Left ventricle myocardium inferior (tissue), 1 donor: ENCODE results near the gene TUBGCP3. TPM values are rescaled to one million over a fixed set of nuclear protein-coding genes. Genes with fewer than 3 reads are reported as not detected.

Source experiments
- DNase-seq: peaks from one replicate; pipeline ENCODE4 v3.0.0-alpha.2; 2020
- H3K27ac ChIP-seq: fragments of 200-600 bp; replicated peaks from 2 replicates; pipeline ENCODE4 v1.8.0; 2021
- H3K27me3 ChIP-seq: fragments of 200-600 bp; 2 replicates; pipeline ENCODE4 v1.8.0; 2021; ENCODE audit warnings: low read depth
- H3K36me3 ChIP-seq: fragments of 200-600 bp; 2 replicates; pipeline ENCODE4 v1.8.0; 2021
- H3K4me1 ChIP-seq: fragments of 200-600 bp; 2 replicates; pipeline ENCODE4 v1.8.0; 2021
- H3K4me3 ChIP-seq: fragments of 200-600 bp; 2 replicates; pipeline ENCODE4 v1.8.0; 2021; ENCODE audit warnings: mild to moderate bottlenecking, moderate library complexity
- H3K9me3 ChIP-seq: fragments of 200-600 bp; replicated peaks from 2 replicates; pipeline ENCODE4 v1.8.0; 2021
- CTCF ChIP-seq: fragments of 200-600 bp; IDR thresholded peaks from 2 replicates; pipeline ENCODE4 v1.8.0; 2021; ENCODE audit warnings: antibody characterized with exemption, mild to moderate bottlenecking, borderline replicate concordance
- intact Hi-C: fragments of 100-400 bp; cut with micrococcal nuclease; formaldehyde crosslinking; loops from one replicate; pipeline ENCODE4 v1.11.0; 2022
- total RNA-seq: library from RNA; stranded (reverse); fragmentation: NEBNext Ultra II Directional; extraction: Animal tissue kit (Norgen Biotek cat#: 25700); gene quantifications from one replicate; pipeline ENCODE4 v1.2.1, GENCODE V29; 2021
- donor health status: DM: no; HTN: yes; CAD: no; lungs with severe emphysema.

TUBGCP3 gene
- total RNA-seq, 1 donor from 2014 or later, result 16.7 TPM

GRCh38 chr13:112453207-112453829 lies 134.6 kb downstream of the TUBGCP3 start:
- no peak for DNase-seq
- Histone ChIP-seq H3K36me3 (no peaks in the 10 kb centered on the region), H3K4me3 (no peak overlapping the region), H3K9me3 (no peaks in the 10 kb centered on the region), H3K27ac (no peak overlapping the region), H3K27me3 (peaks cover 69% of the 10 kb centered on the region), H3K4me1 (no peaks in the 10 kb centered on the region)
- intact Hi-C loops, result no loop called here
- no peak for TF ChIP-seq CTCF

- intact Hi-C loops, result no loop called here
- no peak for DNase-seq
- no peaks in the 10 kb centered on the region for H3K36me3 ChIP-seq
- TF ChIP-seq CTCF, result no peak
- H3K27me3 ChIP-seq, result peaks cover 76% of the 10 kb centered on the region
- H3K27ac ChIP-seq, result no peak overlapping the region
- H3K9me3 ChIP-seq, result no peaks in the 10 kb centered on the region
- H3K4me3 ChIP-seq, result no peak overlapping the region
- H3K4me1 ChIP-seq, result no peaks in the 10 kb centered on the region
Measured at GRCh38 chr13:112452380-112453206, 135.4 kb downstream of the TUBGCP3 start.

- Histone ChIP-seq H3K27me3 (peaks cover 84% of the 10 kb centered on the region), H3K4me3 (no peak overlapping the region), H3K4me1 (no peaks in the 10 kb centered on the region), H3K9me3 (no peaks in the 10 kb centered on the region), H3K36me3 (no peaks in the 10 kb centered on the region), H3K27ac (no peak overlapping the region)
- no peak for DNase-seq
- intact Hi-C loops, result no loop called here
- no peak for TF ChIP-seq CTCF
Measured at GRCh38 chr13:112451512-112452379, 136.2 kb downstream of the TUBGCP3 start.

GRCh38 chr13:112450904-112451240 lies 137.1 kb downstream of the TUBGCP3 start:
- Histone ChIP-seq H3K9me3 (no peaks in the 10 kb centered on the region), H3K4me1 (no peaks in the 10 kb centered on the region), H3K27ac (no peak overlapping the region), H3K4me3 (no peak overlapping the region), H3K36me3 (no peaks in the 10 kb centered on the region), H3K27me3 (peaks cover 86% of the 10 kb centered on the region)
- TF ChIP-seq CTCF, result no peak
- intact Hi-C loops, result no loop called here
- DNase-seq, result no peak

GRCh38 chr13:112450118-112450903 lies 137.6 kb downstream of the TUBGCP3 start:
- no peak overlapping the region for H3K27ac ChIP-seq
- intact Hi-C loops, result no loop called here
- no peaks in the 10 kb centered on the region for H3K4me1 ChIP-seq
- no peak overlapping the region for H3K4me3 ChIP-seq
- DNase-seq, result no peak
- no peaks in the 10 kb centered on the region for H3K36me3 ChIP-seq
- no peaks in the 10 kb centered on the region for H3K9me3 ChIP-seq
- peaks cover 86% of the 10 kb centered on the region for H3K27me3 ChIP-seq
- TF ChIP-seq CTCF, result no peak
